HL-60 (cell line): ENCODE measurements around the gene TTC16.
A peak's percentile ranks its signal among the peaks of the same experiment; 100 is the strongest.

ENCODE experiments used
- DNase-seq, 2 experiments: peaks; one replicate each; pipeline ENCODE4 v3.0.0-alpha.2; 2010 to 2020; ENCODE audit warnings: low read depth in 1 of 2, low spot score in 1 of 2
- H3K27ac ChIP-seq: fragments of 250-450 bp; sonication (Bioruptor Pico); replicated peaks from 2 replicates; pipeline ENCODE4 v1.5.1; 2020; ENCODE audit warnings: mild to moderate bottlenecking, moderate library complexity
- H3K27me3 ChIP-seq: fragments of 250-450 bp; sonication (Bioruptor Pico); 2 replicates; pipeline ENCODE4 v1.5.1; 2021; ENCODE audit warnings: mild to moderate bottlenecking, moderate library complexity; ENCODE audit not compliant: insufficient read depth, poor library complexity, severe bottlenecking
- H3K4me3 ChIP-seq: replicated peaks from 2 replicates; pipeline ENCODE4 v1.5.1; 2011; ENCODE audit warnings: mild to moderate bottlenecking, control low read depth, low read length; ENCODE audit not compliant: insufficient read depth
- GABPA ChIP-seq: IDR thresholded peaks from 2 replicates; pipeline ENCODE4 v1.6.1; 2012; ENCODE audit warnings: low read depth
- POLR2AphosphoS5 ChIP-seq: IDR thresholded peaks from 2 replicates; pipeline ENCODE4 v1.6.1; 2012; ENCODE audit warnings: low read depth
- SPI1 ChIP-seq: IDR thresholded peaks from 2 replicates; pipeline ENCODE4 v1.6.1; 2012; ENCODE audit warnings: low read depth, mild to moderate bottlenecking, borderline replicate concordance
- TF ChIP-seq, protein P1 (sequence below): IDR thresholded peaks from one replicate; pipeline ENCODE4 v1.5.1; 2011; ENCODE audit warnings: low read length, control low read depth, inconsistent platforms; ENCODE audit not compliant: insufficient read depth
- TF ChIP-seq, protein P2 (sequence below): IDR thresholded peaks from 2 replicates; pipeline ENCODE4 v1.6.1; 2012; ENCODE audit warnings: low read depth; ENCODE audit not compliant: insufficient replicate concordance

Gene TTC16

DNA sequence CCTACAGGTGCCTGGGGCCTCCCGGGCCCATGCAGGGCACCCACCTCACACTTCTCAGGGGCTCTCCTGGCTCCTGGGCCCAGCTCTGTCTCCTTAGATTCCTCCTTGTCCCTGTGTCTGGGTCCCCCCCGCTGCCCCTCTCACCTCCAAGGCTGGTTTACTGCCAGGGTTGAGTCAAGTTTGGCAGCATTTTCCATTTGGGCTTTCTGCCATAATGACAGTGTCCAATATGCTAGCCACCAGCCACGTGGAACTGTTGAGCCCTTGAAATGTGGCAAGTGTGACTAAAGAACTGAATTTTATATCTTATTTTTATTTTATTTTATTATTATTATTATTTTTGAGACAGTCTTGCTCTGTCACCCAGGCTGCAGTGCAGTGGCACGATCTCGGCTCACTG lies 1.9 kb downstream of the TTC16 start:
- TF ChIP-seq SPI1 (no peak), POLR2AphosphoS5 (no peak), GABPA (no peak)
- TF ChIP-seq, protein P1, sequence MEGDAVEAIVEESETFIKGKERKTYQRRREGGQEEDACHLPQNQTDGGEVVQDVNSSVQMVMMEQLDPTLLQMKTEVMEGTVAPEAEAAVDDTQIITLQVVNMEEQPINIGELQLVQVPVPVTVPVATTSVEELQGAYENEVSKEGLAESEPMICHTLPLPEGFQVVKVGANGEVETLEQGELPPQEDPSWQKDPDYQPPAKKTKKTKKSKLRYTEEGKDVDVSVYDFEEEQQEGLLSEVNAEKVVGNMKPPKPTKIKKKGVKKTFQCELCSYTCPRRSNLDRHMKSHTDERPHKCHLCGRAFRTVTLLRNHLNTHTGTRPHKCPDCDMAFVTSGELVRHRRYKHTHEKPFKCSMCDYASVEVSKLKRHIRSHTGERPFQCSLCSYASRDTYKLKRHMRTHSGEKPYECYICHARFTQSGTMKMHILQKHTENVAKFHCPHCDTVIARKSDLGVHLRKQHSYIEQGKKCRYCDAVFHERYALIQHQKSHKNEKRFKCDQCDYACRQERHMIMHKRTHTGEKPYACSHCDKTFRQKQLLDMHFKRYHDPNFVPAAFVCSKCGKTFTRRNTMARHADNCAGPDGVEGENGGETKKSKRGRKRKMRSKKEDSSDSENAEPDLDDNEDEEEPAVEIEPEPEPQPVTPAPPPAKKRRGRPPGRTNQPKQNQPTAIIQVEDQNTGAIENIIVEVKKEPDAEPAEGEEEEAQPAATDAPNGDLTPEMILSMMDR: no peak
- TF ChIP-seq, protein P2, sequence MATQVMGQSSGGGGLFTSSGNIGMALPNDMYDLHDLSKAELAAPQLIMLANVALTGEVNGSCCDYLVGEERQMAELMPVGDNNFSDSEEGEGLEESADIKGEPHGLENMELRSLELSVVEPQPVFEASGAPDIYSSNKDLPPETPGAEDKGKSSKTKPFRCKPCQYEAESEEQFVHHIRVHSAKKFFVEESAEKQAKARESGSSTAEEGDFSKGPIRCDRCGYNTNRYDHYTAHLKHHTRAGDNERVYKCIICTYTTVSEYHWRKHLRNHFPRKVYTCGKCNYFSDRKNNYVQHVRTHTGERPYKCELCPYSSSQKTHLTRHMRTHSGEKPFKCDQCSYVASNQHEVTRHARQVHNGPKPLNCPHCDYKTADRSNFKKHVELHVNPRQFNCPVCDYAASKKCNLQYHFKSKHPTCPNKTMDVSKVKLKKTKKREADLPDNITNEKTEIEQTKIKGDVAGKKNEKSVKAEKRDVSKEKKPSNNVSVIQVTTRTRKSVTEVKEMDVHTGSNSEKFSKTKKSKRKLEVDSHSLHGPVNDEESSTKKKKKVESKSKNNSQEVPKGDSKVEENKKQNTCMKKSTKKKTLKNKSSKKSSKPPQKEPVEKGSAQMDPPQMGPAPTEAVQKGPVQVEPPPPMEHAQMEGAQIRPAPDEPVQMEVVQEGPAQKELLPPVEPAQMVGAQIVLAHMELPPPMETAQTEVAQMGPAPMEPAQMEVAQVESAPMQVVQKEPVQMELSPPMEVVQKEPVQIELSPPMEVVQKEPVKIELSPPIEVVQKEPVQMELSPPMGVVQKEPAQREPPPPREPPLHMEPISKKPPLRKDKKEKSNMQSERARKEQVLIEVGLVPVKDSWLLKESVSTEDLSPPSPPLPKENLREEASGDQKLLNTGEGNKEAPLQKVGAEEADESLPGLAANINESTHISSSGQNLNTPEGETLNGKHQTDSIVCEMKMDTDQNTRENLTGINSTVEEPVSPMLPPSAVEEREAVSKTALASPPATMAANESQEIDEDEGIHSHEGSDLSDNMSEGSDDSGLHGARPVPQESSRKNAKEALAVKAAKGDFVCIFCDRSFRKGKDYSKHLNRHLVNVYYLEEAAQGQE: no peak
- Histone ChIP-seq H3K27me3 (no peaks in the 10 kb centered on the region), H3K4me3 (no peak overlapping the region), H3K27ac (no peak overlapping the region)
- no peak for DNase-seq

DNA sequence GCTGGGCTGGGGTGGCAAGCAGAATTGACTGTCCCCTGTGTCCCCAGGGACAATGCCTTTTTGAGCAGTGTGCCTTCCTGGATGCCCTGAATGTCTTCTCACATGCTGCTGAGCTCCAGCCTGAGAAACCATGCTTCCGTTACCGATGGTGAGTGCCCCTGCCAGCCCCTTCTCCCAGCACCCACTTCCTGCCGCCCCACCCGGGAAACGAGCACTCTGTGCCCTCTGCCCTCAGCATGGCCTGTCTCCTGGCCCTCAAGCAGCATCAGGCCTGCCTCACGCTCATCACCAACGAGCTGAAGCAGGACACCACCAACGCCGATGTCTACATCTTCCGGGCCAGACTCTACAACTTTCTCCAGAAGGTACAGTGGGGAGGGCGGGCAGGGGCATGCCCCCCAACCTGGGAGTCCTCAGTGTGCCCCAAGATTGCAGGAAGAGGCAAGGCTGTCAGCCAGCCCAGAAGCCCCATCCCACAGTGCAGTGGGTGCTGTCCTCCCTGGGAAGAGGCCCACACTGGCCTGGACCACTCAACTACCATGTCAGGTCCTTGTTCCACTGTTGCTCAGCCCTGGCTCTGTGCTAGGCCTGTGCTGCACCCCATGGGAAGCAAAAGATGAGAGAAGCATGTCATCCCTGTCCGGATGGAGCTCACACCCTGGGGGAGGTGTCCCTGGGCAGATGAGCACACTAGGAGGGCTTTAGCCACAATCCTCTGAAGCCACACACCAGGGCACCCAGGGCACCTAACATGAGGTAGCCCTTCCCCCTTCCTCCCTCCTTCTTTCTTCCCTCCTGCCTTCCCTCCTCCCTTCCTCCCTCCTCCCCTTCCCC lies 4.4 kb downstream of the TTC16 start:
- DNase-seq: peak in 1 of 2 experiments; percentile 28
- Histone ChIP-seq H3K4me3 (no peak overlapping the region), H3K27ac (no peak overlapping the region), H3K27me3 (no peaks in the 10 kb centered on the region)
- TF ChIP-seq, protein P1: no peak
- TF ChIP-seq POLR2AphosphoS5 (no peak), GABPA (no peak), SPI1 (no peak)
- TF ChIP-seq, protein P2: no peak

DNA sequence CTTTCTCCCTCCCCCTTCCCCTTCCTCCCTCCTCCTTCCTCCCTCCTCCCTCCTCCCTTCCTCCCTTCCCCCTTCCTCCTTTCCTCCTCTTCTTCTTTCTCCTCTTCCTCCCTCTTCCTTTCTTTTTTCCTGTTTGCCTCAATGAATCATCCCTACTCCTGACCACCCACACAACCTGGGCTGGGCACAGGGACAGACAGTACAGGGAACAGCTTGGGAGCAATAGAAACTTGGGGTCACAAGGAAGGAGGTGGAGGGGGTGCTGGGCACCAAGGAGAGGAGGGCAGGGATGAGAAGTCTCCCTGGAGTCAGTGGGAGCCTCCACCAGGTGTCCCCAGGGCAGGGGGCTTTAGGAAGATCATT lies 5.0 kb downstream of the TTC16 start:
- H3K27ac ChIP-seq: no peak overlapping the region
- no peak overlapping the region for H3K4me3 ChIP-seq
- no peak for DNase-seq
- TF ChIP-seq, protein P2: no peak
- no peak for TF ChIP-seq SPI1
- no peak for TF ChIP-seq GABPA
- TF ChIP-seq, protein P1: no peak
- no peak for TF ChIP-seq POLR2AphosphoS5
- H3K27me3 ChIP-seq: no peaks in the 10 kb centered on the region
